Central memory CD8-positive, alpha-beta T cell (primary cell): ENCODE measurements around the gene MITF.
A peak's percentile ranks its signal among the peaks of the same experiment; 100 is the strongest.

Source experiments
- ATAC-seq: fragments of 150-1000 bp; cut with Tn5 transposase; replicated peaks from 2 replicates; pipeline ENCODE4 v1.10.0; 2022; ENCODE audit warnings: mild to moderate bottlenecking, moderate FRiP score, moderate number of reproducible peaks; ENCODE audit not compliant: poor library complexity, severe bottlenecking; ENCODE audit errors: extremely low read depth
- DNase-seq, 2 donors: peaks; one replicate each; pipeline ENCODE4 v3.0.0; 2021; ENCODE audit warnings: low spot score in 2 of 2
- H3K27ac Mint-ChIP-seq: one replicate; pipeline ENCODE4 v1.8.0; 2022; ENCODE audit warnings: low read depth, mild to moderate bottlenecking, moderate library complexity, mixed read lengths
- H3K27me3 Mint-ChIP-seq: one replicate; pipeline ENCODE4 v1.8.0; 2022; ENCODE audit warnings: mixed read lengths
- H3K36me3 Mint-ChIP-seq: one replicate; pipeline ENCODE4 v1.8.0; 2022; ENCODE audit warnings: mild to moderate bottlenecking, moderate library complexity, mixed read lengths; ENCODE audit not compliant: insufficient read depth
- H3K4me1 Mint-ChIP-seq: one replicate; pipeline ENCODE4 v1.8.0; 2022; ENCODE audit warnings: mixed read lengths
- H3K4me3 Mint-ChIP-seq: one replicate; pipeline ENCODE4 v1.8.0; 2022; ENCODE audit warnings: mild to moderate bottlenecking, moderate library complexity, mixed read lengths
- H3K9me3 Mint-ChIP-seq: one replicate; pipeline ENCODE4 v1.8.0; 2022; ENCODE audit warnings: mixed read lengths

The MITF gene

GRCh38 chr3:69972672-69973071 lies 233.4 kb downstream of the MITF start:
- Mint-ChIP-seq H3K4me1 (no peaks in the 10 kb centered on the region), H3K27me3 (no peaks in the 10 kb centered on the region), H3K9me3 (peaks cover 11% of the 10 kb centered on the region), H3K36me3 (no peaks in the 10 kb centered on the region), H3K27ac (no peak overlapping the region), H3K4me3 (no peak overlapping the region)
- DNase-seq (no peak), ATAC-seq (no peak)

DNA sequence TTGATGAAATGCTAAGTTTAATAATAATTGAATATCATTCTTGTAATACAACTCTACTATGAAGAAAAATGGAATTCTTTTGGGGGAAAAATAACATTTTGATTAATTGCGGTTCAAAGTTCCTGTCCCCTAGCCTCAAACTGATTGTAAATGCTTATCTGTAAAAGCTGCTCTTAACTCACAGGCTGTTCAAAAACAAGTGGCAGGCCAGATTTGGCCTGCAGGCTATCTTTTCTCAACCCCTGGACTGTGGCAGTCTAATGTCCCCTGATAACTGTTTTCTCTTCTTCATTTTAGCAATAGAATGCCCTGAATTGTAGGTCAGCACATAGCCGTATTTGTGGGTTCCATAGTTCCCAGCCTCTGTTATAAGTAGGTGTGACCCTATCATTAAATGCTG lies 236.8 kb downstream of the MITF start:
- Mint-ChIP-seq H3K36me3 (no peaks in the 10 kb centered on the region), H3K27ac (no peak overlapping the region), H3K4me3 (no peak overlapping the region), H3K4me1 (no peaks in the 10 kb centered on the region), H3K27me3 (no peaks in the 10 kb centered on the region), H3K9me3 (peaks cover 16% of the 10 kb centered on the region)
- DNase-seq (no peak), ATAC-seq (no peak)

DNA sequence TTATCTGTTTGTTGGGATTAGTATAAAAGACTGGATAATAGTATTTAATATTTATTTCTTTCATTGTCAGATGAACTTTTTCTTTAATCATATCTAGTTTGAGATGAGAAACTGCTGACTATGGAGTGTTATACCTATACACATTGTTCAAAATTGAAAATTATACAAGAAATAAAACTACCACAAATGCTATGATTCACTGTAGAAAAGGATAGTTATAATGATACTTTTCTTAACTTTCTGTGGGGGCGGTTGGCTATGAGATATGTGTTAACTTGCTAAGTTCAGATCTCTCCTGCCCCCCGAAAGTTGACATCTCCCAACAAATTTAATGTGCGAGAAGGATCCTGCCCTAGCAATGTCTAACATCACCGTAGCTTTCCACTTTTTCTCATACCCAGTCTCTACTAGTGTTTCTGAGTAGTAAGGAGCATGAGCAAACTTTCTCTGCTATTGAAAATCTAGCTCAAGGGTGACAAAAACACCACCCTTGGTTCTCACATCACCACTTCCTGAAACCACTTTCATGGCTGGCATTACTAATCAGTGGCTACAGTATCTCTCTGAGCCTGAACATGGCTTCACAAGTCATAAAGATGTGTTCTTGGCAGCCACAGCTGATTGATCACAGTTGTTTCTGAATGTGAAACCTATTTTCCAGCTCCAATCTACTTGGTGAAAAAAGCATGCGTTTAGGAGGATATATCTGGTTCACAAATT lies 244.4 kb downstream of the MITF start:
- no peak for ATAC-seq
- Mint-ChIP-seq H3K36me3 (no peaks in the 10 kb centered on the region), H3K4me3 (no peak overlapping the region), H3K4me1 (no peaks in the 10 kb centered on the region), H3K9me3 (peaks cover 10% of the 10 kb centered on the region), H3K27me3 (no peaks in the 10 kb centered on the region), H3K27ac (no peak overlapping the region)
- no peak for DNase-seq

DNA sequence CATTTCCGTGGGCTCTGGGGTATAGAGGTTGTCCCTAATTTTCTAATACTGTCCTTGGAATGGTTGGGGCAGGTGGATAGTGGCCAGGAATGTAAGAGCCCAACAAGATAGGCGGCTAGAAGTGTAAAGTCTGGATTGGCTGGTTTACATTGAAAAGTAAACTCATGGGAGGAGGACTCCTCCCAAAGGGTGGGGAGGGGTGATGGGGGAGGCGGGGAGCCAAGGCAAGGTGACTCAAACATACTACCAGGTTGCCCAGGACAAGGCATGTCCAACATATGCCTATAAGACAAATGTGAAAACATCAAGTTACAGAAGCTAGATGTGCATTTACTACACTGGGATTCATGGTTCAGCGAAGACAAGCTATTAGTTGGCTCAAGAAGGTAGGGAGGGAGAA lies 246.0 kb downstream of the MITF start:
- Mint-ChIP-seq H3K4me3 (no peak overlapping the region), H3K9me3 (peaks cover 10% of the 10 kb centered on the region), H3K36me3 (no peaks in the 10 kb centered on the region), H3K27ac (no peak overlapping the region), H3K4me1 (no peaks in the 10 kb centered on the region), H3K27me3 (no peaks in the 10 kb centered on the region)
- no peak for DNase-seq
- no peak for ATAC-seq

GRCh38 chr3:69986419-69986818 lies 247.2 kb downstream of the MITF start:
- peaks cover 6% of the 10 kb centered on the region for H3K9me3 Mint-ChIP-seq
- no peak overlapping the region for H3K4me3 Mint-ChIP-seq
- H3K27ac Mint-ChIP-seq: no peak overlapping the region
- H3K4me1 Mint-ChIP-seq: no peaks in the 10 kb centered on the region
- DNase-seq (no peak), ATAC-seq (no peak)
- H3K36me3 Mint-ChIP-seq: no peaks in the 10 kb centered on the region
- no peaks in the 10 kb centered on the region for H3K27me3 Mint-ChIP-seq

DNA sequence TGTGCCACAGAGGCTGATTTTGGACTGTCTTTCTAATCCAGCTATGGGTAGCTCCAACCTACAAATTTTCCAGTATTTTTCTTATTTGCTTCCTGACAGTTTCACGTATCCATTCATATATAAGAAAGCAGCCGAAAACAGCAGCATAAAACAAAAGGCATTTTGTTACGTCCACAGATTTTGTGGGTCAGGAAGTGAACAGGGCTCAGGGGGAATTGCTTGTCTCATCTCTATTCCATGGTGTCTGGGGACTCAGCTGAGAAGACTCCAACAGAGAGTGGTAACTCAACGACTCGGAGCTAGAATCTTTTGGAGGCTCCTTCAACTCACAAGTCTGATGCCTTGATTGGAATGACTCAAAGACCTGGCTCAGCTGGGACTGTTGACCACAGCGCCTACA lies 248.6 kb downstream of the MITF start:
- no peaks in the 10 kb centered on the region for H3K9me3 Mint-ChIP-seq
- no peak overlapping the region for H3K27ac Mint-ChIP-seq
- no peak overlapping the region for H3K4me3 Mint-ChIP-seq
- H3K4me1 Mint-ChIP-seq: no peaks in the 10 kb centered on the region
- no peak for DNase-seq
- ATAC-seq: no peak
- H3K36me3 Mint-ChIP-seq: no peaks in the 10 kb centered on the region
- H3K27me3 Mint-ChIP-seq: no peaks in the 10 kb centered on the region

GRCh38 chr3:69993757-69994156 lies 254.5 kb downstream of the MITF start:
- Mint-ChIP-seq H3K36me3 (no peaks in the 10 kb centered on the region), H3K4me1 (no peaks in the 10 kb centered on the region), H3K4me3 (no peak overlapping the region), H3K9me3 (no peaks in the 10 kb centered on the region), H3K27me3 (no peaks in the 10 kb centered on the region), H3K27ac (no peak overlapping the region)
- DNase-seq (no peak), ATAC-seq (no peak)

DNA sequence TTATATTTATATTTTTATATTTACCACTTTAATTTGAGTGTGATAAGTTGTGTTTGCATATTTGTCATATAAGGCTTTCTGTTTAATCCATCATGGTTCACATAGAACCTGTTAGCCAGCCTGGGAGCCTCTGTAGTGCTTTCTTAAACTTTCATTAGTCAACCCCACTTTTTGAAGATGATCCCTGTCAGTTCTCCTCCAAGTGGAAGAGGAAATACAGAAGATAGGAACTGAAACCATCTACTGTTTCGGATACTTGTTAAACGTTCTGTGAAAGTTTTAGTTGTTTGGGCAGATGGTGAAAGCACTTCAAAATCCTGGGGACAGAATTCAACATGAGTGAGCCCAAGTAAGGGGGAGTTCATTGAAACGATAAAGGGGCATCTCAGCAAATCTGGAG lies 255.7 kb downstream of the MITF start:
- H3K27ac Mint-ChIP-seq: no peak overlapping the region
- no peaks in the 10 kb centered on the region for H3K27me3 Mint-ChIP-seq
- no peak overlapping the region for H3K4me3 Mint-ChIP-seq
- ATAC-seq: no peak
- no peaks in the 10 kb centered on the region for H3K36me3 Mint-ChIP-seq
- no peak for DNase-seq
- H3K4me1 Mint-ChIP-seq: no peaks in the 10 kb centered on the region
- H3K9me3 Mint-ChIP-seq: no peaks in the 10 kb centered on the region

GRCh38 chr3:69997631-69998307 lies 258.5 kb downstream of the MITF start:
- ATAC-seq (no peak), DNase-seq (no peak)
- Mint-ChIP-seq H3K4me3 (no peak overlapping the region), H3K9me3 (peaks cover 6% of the 10 kb centered on the region), H3K4me1 (no peaks in the 10 kb centered on the region), H3K27ac (no peak overlapping the region), H3K36me3 (peaks cover 2% of the 10 kb centered on the region), H3K27me3 (no peaks in the 10 kb centered on the region)

DNA sequence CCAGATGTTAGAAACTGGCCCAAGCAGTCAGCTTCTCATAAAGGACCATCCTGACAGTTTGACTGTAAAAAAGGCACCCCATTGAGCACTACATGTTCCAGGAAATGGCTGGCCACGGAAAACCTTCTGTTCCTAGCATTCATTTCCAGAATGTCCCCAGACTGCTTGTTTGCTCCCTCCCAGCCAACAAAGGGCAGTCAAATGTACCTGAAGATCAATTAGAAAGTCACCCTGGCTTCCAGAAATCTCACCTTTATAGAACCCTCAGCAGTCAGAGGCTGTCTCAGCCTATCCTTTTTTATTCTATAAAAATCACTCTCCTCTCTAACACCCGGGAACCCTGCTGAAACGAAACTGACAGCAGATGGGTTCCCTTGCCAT lies 259.5 kb downstream of the MITF start:
- no peak overlapping the region for H3K4me3 Mint-ChIP-seq
- no peaks in the 10 kb centered on the region for H3K27me3 Mint-ChIP-seq
- DNase-seq: no peak
- peaks cover 2% of the 10 kb centered on the region for H3K36me3 Mint-ChIP-seq
- H3K4me1 Mint-ChIP-seq: no peaks in the 10 kb centered on the region
- H3K9me3 Mint-ChIP-seq: peaks cover 6% of the 10 kb centered on the region
- no peak for ATAC-seq
- H3K27ac Mint-ChIP-seq: no peak overlapping the region

DNA sequence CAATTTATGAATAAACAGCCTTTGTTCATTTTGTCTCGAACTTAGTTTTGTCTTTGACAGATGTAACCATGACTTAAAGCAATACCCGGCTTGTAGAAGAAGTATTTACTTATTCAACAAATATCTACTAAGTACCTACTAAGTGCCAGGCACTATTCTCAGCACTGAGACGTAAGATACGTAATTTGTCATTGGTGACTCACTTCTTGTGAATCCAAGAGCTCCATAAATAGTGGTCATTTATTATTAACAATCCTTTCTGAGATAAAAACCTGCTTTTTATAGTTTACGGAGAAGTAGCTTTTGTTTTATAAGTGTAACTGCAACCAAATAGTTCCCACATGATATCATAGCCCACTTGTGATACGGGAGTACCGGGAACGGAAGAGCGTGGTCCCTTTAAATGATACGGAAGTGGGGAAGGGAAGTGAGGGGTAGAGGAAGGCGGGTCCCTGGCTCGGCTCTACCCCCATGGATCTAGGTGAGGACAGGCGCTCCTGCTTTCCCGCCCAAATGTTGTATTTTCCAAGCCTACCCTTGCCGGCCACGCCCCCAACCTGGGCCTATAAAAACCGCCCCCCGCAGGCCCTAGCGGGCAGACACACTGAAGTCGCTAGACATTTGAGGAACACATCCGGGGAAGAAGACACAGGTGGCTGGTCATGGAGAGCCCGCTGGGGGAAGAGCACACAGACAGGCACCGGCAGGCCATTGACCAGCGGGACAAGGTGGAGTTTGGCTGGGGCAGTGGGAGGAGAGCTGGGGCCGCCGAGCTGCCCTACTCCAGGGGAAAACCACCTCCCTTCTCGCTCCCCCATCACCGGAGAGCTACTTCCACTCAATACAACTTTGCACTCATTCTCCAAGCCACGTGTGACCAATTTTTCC lies 260.1 kb downstream of the MITF start, which contains the start of gene SAMMSON:
Gene SAMMSON (plus strand): TSS at position 594 of the 888 bp plus-strand sequence.
- peaks cover 6% of the 10 kb centered on the region for H3K9me3 Mint-ChIP-seq
- H3K36me3 Mint-ChIP-seq: peaks cover 2% of the 10 kb centered on the region
- H3K4me1 Mint-ChIP-seq: no peaks in the 10 kb centered on the region
- ATAC-seq (no peak), DNase-seq (no peak)
- no peak within 1 kb of the TSS for H3K27ac Mint-ChIP-seq
- H3K27me3 Mint-ChIP-seq: no peaks in the 10 kb centered on the region
- peak within 1 kb of the TSS; percentile 7 for H3K4me3 Mint-ChIP-seq

GRCh38 chr3:70000028-70000410 lies 260.8 kb downstream of the MITF start:
- H3K27me3 Mint-ChIP-seq: no peaks in the 10 kb centered on the region
- H3K4me1 Mint-ChIP-seq: no peaks in the 10 kb centered on the region
- ATAC-seq: no peak
- no peak overlapping the region for H3K27ac Mint-ChIP-seq
- DNase-seq: no peak
- H3K9me3 Mint-ChIP-seq: peaks cover 6% of the 10 kb centered on the region
- H3K36me3 Mint-ChIP-seq: peaks cover 2% of the 10 kb centered on the region
- H3K4me3 Mint-ChIP-seq: peak overlapping the region; percentile 7
